COLO668 (cell line): ENCODE results near the gene FUCA2.
"Not testable (repeated sequence)": the region's sequence is repeated elsewhere in the genome, so short reads cannot be mapped to it uniquely, and the experiment has no call there.

ENCODE experiments used
- DNase-seq: peaks from one replicate; lab custom pipeline; 2025; ENCODE audit not compliant: unreplicated experiment; lab: John Stamatoyannopoulos, UW

The FUCA2 gene

DNA sequence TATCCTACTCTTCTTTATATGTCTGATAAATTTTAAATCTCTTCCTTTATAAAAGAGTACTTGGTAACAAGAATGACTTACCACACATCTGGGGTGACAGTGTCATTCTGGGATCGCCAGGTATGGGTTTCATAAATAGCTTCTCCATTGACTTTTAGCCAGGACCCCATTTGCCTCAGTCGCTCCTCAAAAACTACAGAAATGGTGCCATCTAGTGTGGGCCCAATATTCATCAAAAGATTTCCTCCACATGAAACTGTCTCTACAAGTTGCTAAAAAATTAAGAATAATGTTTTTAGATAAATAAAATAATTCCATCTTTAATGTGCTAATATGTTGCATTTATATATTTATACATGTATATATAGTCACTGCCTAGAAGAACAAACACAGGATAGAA lies 9.7 kb downstream of the FUCA2 start:
- no peak for DNase-seq

GRCh38 chr6:143498428-143498827 lies 13.1 kb downstream of the FUCA2 start:
- no peak for DNase-seq

GRCh38 chr6:143496974-143497373 lies 14.5 kb downstream of the FUCA2 start:
- no peak for DNase-seq

GRCh38 chr6:143490775-143491174 lies 20.7 kb downstream of the FUCA2 start:
- no peak for DNase-seq

- no peak for DNase-seq
Measured at GRCh38 chr6:143490244-143490643, 21.3 kb downstream of the FUCA2 start.

DNA sequence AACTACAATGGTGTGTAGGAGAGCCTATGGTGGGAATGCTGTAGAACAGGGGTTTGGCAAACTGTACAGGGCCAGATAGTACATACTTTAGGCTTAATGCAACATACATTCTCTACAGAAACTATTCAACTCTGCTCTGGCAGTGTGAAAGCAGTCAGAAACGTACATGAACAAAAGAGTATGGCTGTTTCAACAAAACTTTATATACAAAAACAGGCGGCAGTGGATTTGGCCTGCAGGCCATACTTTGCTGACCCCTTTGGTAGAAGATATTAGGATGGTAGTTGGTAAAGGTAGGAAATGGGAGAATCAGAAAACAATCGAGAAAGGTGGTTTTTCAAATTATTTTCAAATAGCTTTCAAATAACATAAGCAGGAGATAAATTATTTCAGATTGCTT lies 24.8 kb downstream of the FUCA2 start:
- no peak for DNase-seq

GRCh38 chr6:143485967-143486366 lies 25.6 kb downstream of the FUCA2 start:
- no peak for DNase-seq

- no peak for DNase-seq
Measured at GRCh38 chr6:143482593-143482992, 28.9 kb downstream of the FUCA2 start.

GRCh38 chr6:143478479-143479062 lies 32.9 kb downstream of the FUCA2 start:
- DNase-seq, result no peak

DNA sequence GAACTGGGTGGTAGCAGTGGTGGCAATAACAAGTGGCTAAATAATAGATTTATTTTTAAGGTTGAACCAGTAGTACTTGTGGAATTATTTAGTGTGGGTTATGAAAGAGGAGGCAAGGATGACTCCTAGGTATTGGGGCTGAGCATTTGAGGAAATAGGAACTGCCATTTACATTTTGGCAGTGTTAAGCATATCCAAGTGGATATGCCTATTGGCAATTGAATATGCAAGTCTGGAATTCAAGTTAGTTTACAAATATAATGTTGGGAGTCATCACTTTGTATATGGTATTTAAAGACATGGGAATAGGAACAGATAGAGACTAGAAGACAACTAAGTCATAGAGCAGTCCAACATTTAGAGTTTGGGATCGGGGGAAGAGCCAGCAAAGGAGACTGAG lies 35.0 kb downstream of the FUCA2 start:
- DNase-seq, result no peak

DNA sequence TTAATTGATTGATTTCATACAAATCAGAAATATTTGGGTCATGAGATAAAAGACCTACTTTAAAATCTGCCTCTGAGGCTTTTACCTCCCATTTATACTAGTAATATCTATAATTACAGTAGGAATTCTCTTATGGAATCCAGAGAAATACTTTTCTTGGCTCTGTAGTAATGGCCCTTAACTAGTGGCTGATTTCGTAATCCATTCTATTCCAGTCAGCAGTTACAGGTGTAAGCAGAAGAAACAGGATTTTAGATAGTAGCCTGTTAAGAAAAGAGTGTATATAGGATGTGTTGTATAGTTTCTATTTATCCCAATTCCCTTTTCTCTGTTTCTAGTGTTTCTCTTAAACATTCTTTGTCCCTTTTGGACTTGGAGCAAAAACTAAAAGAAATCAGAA lies 39.7 kb downstream of the FUCA2 start:
- no peak for DNase-seq

DNA sequence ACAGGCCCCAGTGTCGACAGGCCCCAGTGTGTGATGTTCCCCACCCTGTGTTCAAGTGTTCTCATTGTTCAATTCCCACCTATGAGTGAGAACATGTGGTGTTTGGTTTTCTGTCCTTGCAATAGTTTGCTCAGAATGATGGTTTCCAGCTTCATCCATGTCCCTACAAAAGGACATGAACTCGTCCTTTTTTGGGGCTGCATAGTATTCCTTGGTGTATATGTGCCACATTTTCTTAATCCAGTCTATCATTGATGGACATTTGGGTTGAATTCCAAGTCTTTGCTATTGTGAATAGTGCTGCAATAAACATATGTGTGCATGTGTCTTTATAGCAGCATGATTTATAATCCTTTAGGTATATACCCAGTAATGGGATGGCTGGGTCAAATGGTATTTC lies 42.7 kb downstream of the FUCA2 start:
- DNase-seq, result not testable (repeated sequence)

- DNase-seq, result no peak
Measured at GRCh38 chr6:143468026-143468425, 43.5 kb downstream of the FUCA2 start.

DNA sequence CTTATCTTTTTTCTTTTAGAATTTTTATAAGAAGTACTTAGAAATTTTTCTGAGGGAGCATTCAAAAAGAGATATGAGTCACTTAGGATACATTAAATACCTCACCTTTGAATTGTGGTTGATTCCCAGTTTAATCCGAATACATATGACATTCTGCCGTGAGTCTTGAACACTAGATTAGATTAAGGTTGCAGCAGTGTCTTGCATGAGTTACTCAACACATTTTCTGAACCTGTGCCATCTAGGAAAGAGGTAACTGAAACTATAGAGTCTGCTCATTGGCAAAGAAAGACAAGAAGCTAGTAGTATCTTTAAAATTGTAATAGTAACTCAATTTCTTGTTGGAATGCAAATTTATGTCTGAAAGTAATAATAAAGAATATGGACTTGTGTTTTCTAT lies 46.0 kb downstream of the FUCA2 start:
- DNase-seq, result no peak

DNA sequence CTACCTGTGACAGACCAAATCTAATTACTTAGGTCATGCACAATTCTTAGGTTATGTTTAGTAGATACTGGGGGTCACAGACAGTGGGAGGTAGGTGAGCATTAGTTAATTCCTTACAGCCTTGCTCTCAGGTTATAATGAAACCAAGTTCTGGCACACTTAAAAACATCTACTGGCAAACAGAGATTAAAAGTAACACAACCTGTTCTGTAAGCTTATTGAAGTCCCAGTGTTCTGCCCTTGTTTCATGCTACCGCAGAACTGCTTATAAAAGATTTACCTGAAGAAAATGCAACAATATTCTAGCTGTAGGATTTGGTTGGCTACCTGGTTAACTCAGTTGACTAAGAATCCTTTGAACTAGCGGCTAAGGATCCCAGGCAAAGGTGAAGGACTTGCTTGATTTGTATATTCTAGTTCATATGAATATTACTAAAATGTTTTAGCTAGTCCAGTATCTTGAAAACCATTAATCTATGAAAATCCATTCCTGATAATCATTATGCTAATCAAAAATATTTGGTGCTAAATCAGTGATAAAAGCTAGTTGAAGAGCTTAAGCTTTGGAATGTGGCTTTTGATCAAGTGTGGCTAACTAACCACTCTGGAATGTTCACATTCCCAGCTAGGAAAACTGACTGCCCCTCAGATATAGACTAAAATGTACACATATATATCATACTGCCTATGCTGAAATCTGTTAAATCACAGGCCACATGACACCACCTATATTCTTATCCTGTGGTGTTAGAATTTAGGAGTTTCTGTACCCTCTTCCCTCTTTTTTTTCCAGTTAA lies 53.8 kb downstream of the FUCA2 start:
- DNase-seq, result no peak

- no peak for DNase-seq
Measured at GRCh38 chr6:143451531-143451930, 60.0 kb downstream of the FUCA2 start.

GRCh38 chr6:143450453-143451371 lies 60.8 kb downstream of the FUCA2 start, which contains the start of the genes ADAT2 and PEX3:
Gene ADAT2, minus strand, starts transcription at chr6:143450695. Its CDS starts 37 bp downstream, at chr6:143450658.
Gene PEX3, plus strand, starts transcription at chr6:143450805. Its CDS starts 238 bp downstream, at chr6:143451043.
- peak; percentile 89 for DNase-seq

DNA sequence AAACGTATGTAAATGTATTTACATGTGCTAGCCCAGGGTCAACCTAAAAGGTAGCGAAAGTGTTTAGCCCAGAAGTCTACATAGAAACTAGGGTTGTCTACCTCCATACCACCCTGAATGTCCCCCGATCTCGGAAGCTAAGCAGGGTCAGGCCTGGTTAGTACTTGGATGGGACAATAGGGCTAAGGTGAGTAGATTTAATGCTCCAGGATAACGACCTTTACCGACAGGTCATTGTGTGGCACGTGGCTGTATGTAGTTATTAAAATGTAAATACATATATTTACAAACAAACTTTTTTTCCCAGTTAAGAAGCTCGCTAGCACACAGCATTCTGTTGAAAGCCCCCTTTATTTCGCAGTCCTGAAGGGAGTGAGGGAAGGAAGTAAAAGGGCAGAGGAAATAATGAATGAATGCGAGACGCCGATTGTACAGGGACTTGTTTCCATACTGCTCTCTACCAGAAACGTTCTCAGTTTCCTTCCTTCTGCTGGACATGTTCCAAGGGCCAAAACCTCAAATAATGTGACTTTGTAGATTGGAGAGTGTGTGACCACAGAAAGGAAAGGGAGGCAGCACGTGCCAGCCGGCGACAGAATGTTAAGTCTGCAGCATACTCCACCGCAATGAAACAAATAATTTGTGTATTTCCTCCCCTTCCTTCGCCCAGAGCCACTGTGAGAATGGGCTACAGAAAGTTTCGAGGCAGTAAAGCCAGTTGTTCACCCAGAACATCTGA lies 61.6 kb downstream of the FUCA2 start:
- peak; percentile 10 for DNase-seq

GRCh38 chr6:143449082-143449713 lies 62.3 kb downstream of the FUCA2 start:
- no peak for DNase-seq

DNA sequence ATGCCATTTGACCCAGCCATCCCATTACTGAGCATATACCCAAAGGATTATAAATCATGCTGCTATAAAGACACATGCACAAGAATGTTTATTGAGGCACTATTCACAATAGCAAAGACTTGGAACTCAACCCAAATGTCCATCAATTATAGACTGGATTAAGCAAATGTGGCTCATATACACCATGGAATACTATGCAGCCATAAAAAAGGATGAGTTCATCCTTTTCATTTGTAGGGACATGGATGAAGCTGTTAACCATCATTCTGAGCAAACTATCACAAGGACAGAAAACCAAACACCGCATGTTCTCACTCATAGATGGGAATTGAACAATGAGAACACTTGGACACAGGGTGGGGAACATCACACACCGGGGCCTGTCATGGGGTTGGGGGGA lies 63.7 kb downstream of the FUCA2 start:
- DNase-seq, result not testable (repeated sequence)
